HCT116 (cell line): ENCODE measurements around the gene PHC3. TPM values are rescaled to one million over a fixed set of nuclear protein-coding genes. Genes with fewer than 3 reads are reported as not detected.

Experiments
- ATAC-seq: fragments of 200-7000 bp; cut with Tn5 transposase; 2 replicates; pipeline ENCODE4 v1.9.1; 2020; ENCODE audit warnings: mild to moderate bottlenecking, moderate library complexity
- BruUV-seq: library from RNA; stranded (reverse); fragments of 400-500 nt; replicated peaks from 2 replicates; lab custom pipeline; 2021; lab: Mats Ljungman, UMichigan
- CTCF ChIA-PET: fragments of 300-600 bp; sonication (Branson Sonifier 250); formaldehyde crosslinking; loops from one replicate; lab custom pipeline; 2021; ENCODE audit warnings: antibody characterized with exemption; lab: Charles Lee
- POLR2A ChIA-PET: fragments of 300-600, 350-600 bp; sonication (Branson Sonifier 250); formaldehyde crosslinking; loops from one replicate; lab custom pipeline; 2021; ENCODE audit warnings: antibody characterized with exemption; lab: Charles Lee
- RAD21 ChIA-PET, 2 experiments: fragments of 300-600 bp; sonication (Branson Sonifier 250); formaldehyde crosslinking; loops; one replicate each; lab custom pipeline; 2023; ENCODE audit warnings: low total read pairs in 2 of 2; ENCODE audit not compliant: uncharacterized antibody in 2 of 2, unreplicated experiment in 2 of 2, low non-redundant PET in 1 of 2; lab: Charles Lee
- DNase-seq: peaks from one replicate; pipeline ENCODE4 v3.0.0-alpha.2; 2010; ENCODE audit warnings: low read depth, low spot score
- H2AFZ ChIP-seq: fragments of 200-600 bp; shearing (Covaris generic), sonication (generic); 2 replicates; pipeline ENCODE4 v1.6.1; 2017; ENCODE audit warnings: low read depth, mixed run types, mixed read lengths, antibody characterized with exemption, low read length; ENCODE audit not compliant: poor library complexity, severe bottlenecking
- H3K27ac ChIP-seq: 2 replicates; pipeline ENCODE4 v1.5.1; 2012; ENCODE audit warnings: low read depth, low read length
- H3K27me3 ChIP-seq: fragments of 200-600 bp; sonication (generic); 2 replicates; pipeline ENCODE4 v1.6.1; 2016; ENCODE audit warnings: mixed run types, low read length, mixed read lengths; ENCODE audit not compliant: insufficient read depth
- H3K36me3 ChIP-seq, 2 experiments: fragments of 200-500 bp in 1 of 2; fragments of 200-600 bp in 1 of 2; sonication (Bioruptor generic) in 1 of 2; sonication (generic) in 1 of 2; 2 replicates each; pipeline versions ENCODE4 v1.5.1 to v1.6.1; 2014 to 2016; ENCODE audit warnings: low read length in 2 of 2, inconsistent platforms in 1 of 2, mixed read lengths in 1 of 2, mixed run types in 1 of 2; ENCODE audit not compliant: insufficient read depth in 2 of 2, control insufficient read depth in 1 of 2
- H3K4me1 ChIP-seq, 2 experiments: fragments of 200-600 bp in 1 of 2; sonication (generic) in 1 of 2; 2 replicates each; pipeline versions ENCODE4 v1.5.1 to v1.6.1; 2012 to 2017; ENCODE audit warnings: low read length in 2 of 2, inconsistent platforms in 1 of 2, mild to moderate bottlenecking in 1 of 2, mixed read lengths in 1 of 2, mixed run types in 1 of 2, moderate library complexity in 1 of 2; ENCODE audit not compliant: insufficient read depth in 2 of 2, control insufficient read depth in 1 of 2
- H3K4me2 ChIP-seq: fragments of 200-600 bp; sonication (generic); 2 replicates; pipeline ENCODE4 v1.6.1; 2017; ENCODE audit warnings: mixed run types, low read length, mixed read lengths
- H3K4me3 ChIP-seq, 2 experiments: fragments of 200-600 bp in 1 of 2; sonication (generic) in 1 of 2; replicated peaks in 1 of 2; 2 replicates each; pipeline ENCODE4 v1.5.1; 2011 to 2016; ENCODE audit warnings: low read length in 2 of 2, control low read depth in 1 of 2, low read depth in 1 of 2, mild to moderate bottlenecking in 1 of 2, mixed read lengths in 1 of 2, mixed run types in 1 of 2
- H3K79me2 ChIP-seq: fragments of 200-600 bp; sonication (generic); 2 replicates; pipeline ENCODE4 v1.6.1; 2017; ENCODE audit warnings: mild to moderate bottlenecking, mixed run types, low read length, moderate library complexity, mixed read lengths; ENCODE audit not compliant: insufficient read depth
- H3K9ac ChIP-seq: fragments of 200-600 bp; sonication (generic); 2 replicates; pipeline ENCODE4 v1.6.1; 2016; ENCODE audit warnings: low read length, mixed read lengths
- H3K9me2 ChIP-seq: fragments of 200-600 bp; sonication (generic), shearing (Covaris generic); 2 replicates; pipeline ENCODE4 v1.6.1; 2017; ENCODE audit warnings: mixed run types, mild to moderate bottlenecking, moderate library complexity; ENCODE audit not compliant: insufficient read depth
- H3K9me3 ChIP-seq, 2 experiments: fragments of 200-500 bp in 1 of 2; fragments of 200-600 bp in 1 of 2; sonication (Bioruptor generic) in 1 of 2; sonication (generic) in 1 of 2; 2 replicates each; pipeline ENCODE4 v1.6.1; 2014 to 2017; ENCODE audit warnings: low read length in 2 of 2, mixed read lengths in 2 of 2, inconsistent platforms in 1 of 2, low read depth in 1 of 2, mild to moderate bottlenecking in 1 of 2, mixed run types in 1 of 2, moderate library complexity in 1 of 2; ENCODE audit not compliant: control insufficient read depth in 1 of 2, insufficient read depth in 1 of 2
- H4K20me1 ChIP-seq: fragments of 200-600 bp; sonication (generic), shearing (Covaris generic); 2 replicates; pipeline ENCODE4 v1.6.1; 2017; ENCODE audit warnings: mixed run types, mild to moderate bottlenecking, moderate library complexity; ENCODE audit not compliant: insufficient read depth
- ATF3 ChIP-seq: IDR thresholded peaks from 2 replicates; pipeline ENCODE4 v1.6.1; 2012
- CBX3 ChIP-seq: IDR thresholded peaks from 2 replicates; pipeline ENCODE4 v1.6.1; 2012; ENCODE audit warnings: low read depth
- EZH2 ChIP-seq: fragments of 200-600 bp; sonication (generic); IDR thresholded peaks from 2 replicates; pipeline ENCODE4 v1.6.1; 2017; ENCODE audit warnings: antibody characterized with exemption, mixed run types
- EZH2phosphoT487 ChIP-seq: fragments of 200-600 bp; IDR thresholded peaks from 2 replicates; pipeline ENCODE4 v1.6.1; 2018; ENCODE audit warnings: antibody characterized with exemption, borderline replicate concordance
- FOSL1 ChIP-seq: IDR thresholded peaks from 2 replicates; pipeline ENCODE4 v1.6.1; 2012; ENCODE audit warnings: low read depth
- JUND ChIP-seq: IDR thresholded peaks from 2 replicates; pipeline ENCODE4 v1.6.1; 2012
- POLR2A ChIP-seq: IDR thresholded peaks from 2 replicates; pipeline ENCODE4 v1.7.0; 2011; ENCODE audit warnings: borderline replicate concordance; ENCODE audit not compliant: insufficient read depth, insufficient read length; ENCODE audit errors: extremely low read depth
- POLR2AphosphoS5 ChIP-seq: IDR thresholded peaks from 2 replicates; pipeline ENCODE4 v1.6.1; 2011; ENCODE audit warnings: mild to moderate bottlenecking, low read depth, low read length, moderate library complexity
- SIN3A ChIP-seq: IDR thresholded peaks from 2 replicates; pipeline ENCODE4 v1.6.1; 2012; ENCODE audit warnings: low read depth
- SP1 ChIP-seq: IDR thresholded peaks from 2 replicates; pipeline ENCODE4 v1.6.1; 2012; ENCODE audit warnings: low read depth
- TCF7L2 ChIP-seq: IDR thresholded peaks from 2 replicates; pipeline ENCODE4 v1.7.0; 2011; ENCODE audit warnings: borderline replicate concordance, inconsistent platforms; ENCODE audit not compliant: insufficient read depth, insufficient read length; ENCODE audit errors: extremely low read depth
- ZBTB33 ChIP-seq: IDR thresholded peaks from 2 replicates; pipeline ENCODE4 v1.6.1; 2011; ENCODE audit warnings: mild to moderate bottlenecking, low read length, moderate library complexity; ENCODE audit not compliant: insufficient replicate concordance; ENCODE audit errors: extremely low read depth
- ZNF274 ChIP-seq: fragments of 200-500 bp; sonication (Bioruptor generic); IDR thresholded peaks from 2 replicates; pipeline ENCODE4 v1.6.1; 2014; ENCODE audit warnings: mild to moderate bottlenecking, low read depth, low read length, inconsistent platforms
- intact Hi-C: fragments of 100-400 bp; cut with micrococcal nuclease; formaldehyde crosslinking; loops from 2 replicates; pipeline ENCODE4 v1.10.0; 2022
- total RNA-seq: library from RNA; stranded (reverse); gene quantifications from one replicate; pipeline ENCODE4 v1.2.1, GENCODE V29; 2021; ENCODE audit not compliant: unreplicated experiment
- TF ChIP-seq, protein P1 (sequence below): IDR thresholded peaks from 2 replicates; pipeline ENCODE4 v1.6.1; 2012; ENCODE audit warnings: low read depth

Gene PHC3
- total RNA-seq, 1 experiment from 2014 or later = 40.1 TPM

DNA sequence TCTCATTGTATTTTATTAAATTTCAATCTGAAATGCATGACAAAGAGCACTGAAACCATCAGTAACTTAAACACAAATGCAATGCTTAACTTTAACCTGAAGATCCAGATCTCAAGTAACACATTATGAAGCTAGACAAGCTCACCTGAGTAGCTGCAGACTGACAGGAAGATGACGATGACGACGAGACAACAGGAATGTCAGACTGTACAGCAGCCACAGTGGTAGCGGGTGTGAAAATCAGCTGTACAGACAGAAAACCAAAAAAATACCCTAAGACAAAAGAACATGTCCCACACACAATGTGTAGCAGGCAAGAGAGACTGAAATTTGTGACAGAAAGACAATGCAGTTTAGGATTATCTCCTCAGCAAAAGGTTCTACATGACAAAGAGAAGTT lies 36.3 kb downstream of the PHC3 start:
- intact Hi-C loops = no loop called here
- Histone ChIP-seq H3K4me3 (no peak overlapping the region), H3K36me3 (no peaks in the 10 kb centered on the region), H3K4me1 (no peaks in the 10 kb centered on the region), H3K9me3 (no peaks in the 10 kb centered on the region), H2AFZ (no peak overlapping the region), H3K4me2 (no peak overlapping the region), H3K79me2 (peaks cover 41% of the 10 kb centered on the region), H3K9me2 (no peaks in the 10 kb centered on the region), H3K27me3 (no peaks in the 10 kb centered on the region), H4K20me1 (no peaks in the 10 kb centered on the region), H3K27ac (no peak overlapping the region), H3K9ac (no peak overlapping the region)
- BruUV-seq = no TSS peak
- ChIA-PET CTCF (no interaction called here), POLR2A (no interaction called here), RAD21 (no interaction called here)
- no peak for TF ChIP-seq POLR2AphosphoS5
- no peak for TF ChIP-seq ATF3
- no peak for TF ChIP-seq POLR2A
- TF ChIP-seq CBX3 = no peak
- TF ChIP-seq JUND = no peak
- TF ChIP-seq, protein P1, sequence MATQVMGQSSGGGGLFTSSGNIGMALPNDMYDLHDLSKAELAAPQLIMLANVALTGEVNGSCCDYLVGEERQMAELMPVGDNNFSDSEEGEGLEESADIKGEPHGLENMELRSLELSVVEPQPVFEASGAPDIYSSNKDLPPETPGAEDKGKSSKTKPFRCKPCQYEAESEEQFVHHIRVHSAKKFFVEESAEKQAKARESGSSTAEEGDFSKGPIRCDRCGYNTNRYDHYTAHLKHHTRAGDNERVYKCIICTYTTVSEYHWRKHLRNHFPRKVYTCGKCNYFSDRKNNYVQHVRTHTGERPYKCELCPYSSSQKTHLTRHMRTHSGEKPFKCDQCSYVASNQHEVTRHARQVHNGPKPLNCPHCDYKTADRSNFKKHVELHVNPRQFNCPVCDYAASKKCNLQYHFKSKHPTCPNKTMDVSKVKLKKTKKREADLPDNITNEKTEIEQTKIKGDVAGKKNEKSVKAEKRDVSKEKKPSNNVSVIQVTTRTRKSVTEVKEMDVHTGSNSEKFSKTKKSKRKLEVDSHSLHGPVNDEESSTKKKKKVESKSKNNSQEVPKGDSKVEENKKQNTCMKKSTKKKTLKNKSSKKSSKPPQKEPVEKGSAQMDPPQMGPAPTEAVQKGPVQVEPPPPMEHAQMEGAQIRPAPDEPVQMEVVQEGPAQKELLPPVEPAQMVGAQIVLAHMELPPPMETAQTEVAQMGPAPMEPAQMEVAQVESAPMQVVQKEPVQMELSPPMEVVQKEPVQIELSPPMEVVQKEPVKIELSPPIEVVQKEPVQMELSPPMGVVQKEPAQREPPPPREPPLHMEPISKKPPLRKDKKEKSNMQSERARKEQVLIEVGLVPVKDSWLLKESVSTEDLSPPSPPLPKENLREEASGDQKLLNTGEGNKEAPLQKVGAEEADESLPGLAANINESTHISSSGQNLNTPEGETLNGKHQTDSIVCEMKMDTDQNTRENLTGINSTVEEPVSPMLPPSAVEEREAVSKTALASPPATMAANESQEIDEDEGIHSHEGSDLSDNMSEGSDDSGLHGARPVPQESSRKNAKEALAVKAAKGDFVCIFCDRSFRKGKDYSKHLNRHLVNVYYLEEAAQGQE = no peak
- TF ChIP-seq EZH2phosphoT487 = no peak
- TF ChIP-seq EZH2 = no peak
- no peak for TF ChIP-seq SIN3A
- no peak for TF ChIP-seq ZBTB33
- no peak for TF ChIP-seq ZNF274
- TF ChIP-seq TCF7L2 = no peak
- TF ChIP-seq SP1 = no peak
- no peak for TF ChIP-seq FOSL1
- DNase-seq (no peak), ATAC-seq (no peak)
